Neutrophil (primary cell): ENCODE data around the gene ATP8B4.
A peak's percentile ranks its signal among the peaks of the same experiment; 100 is the strongest.

Source experiments
- H3K27ac ChIP-seq: fragments of 200-600 bp; sonication (generic); 2 replicates; pipeline ENCODE4 v1.5.1; 2016; ENCODE audit warnings: mild to moderate bottlenecking, moderate library complexity
- H3K27me3 ChIP-seq: fragments of 200-600 bp; sonication (generic); 2 replicates; pipeline ENCODE4 v1.6.0; 2016; ENCODE audit warnings: mild to moderate bottlenecking
- H3K36me3 ChIP-seq: fragments of 200-600 bp; sonication (generic); 2 replicates; pipeline ENCODE4 v1.5.1; 2017
- H3K4me1 ChIP-seq, 2 experiments: fragments of 200-600 bp in 1 of 2; sonication (generic) in 1 of 2; 1 replicate in 1 of 2; 2 replicates in 1 of 2; pipeline versions ENCODE4 v1.5.1 to v1.6.1; 2013 to 2016; ENCODE audit warnings: low read depth in 1 of 2, low read length in 1 of 2, mild to moderate bottlenecking in 1 of 2, moderate library complexity in 1 of 2; ENCODE audit not compliant: control insufficient read depth in 1 of 2, insufficient read depth in 1 of 2
- H3K4me3 ChIP-seq, 2 experiments: fragments of 200-600 bp in 1 of 2; sonication (generic) in 1 of 2; 1 replicate in 1 of 2; 2 replicates in 1 of 2; pipeline ENCODE4 v1.5.1; 2013 to 2016; ENCODE audit warnings: low read depth in 1 of 2, low read length in 1 of 2, mild to moderate bottlenecking in 1 of 2, moderate library complexity in 1 of 2
- H3K9me3 ChIP-seq: fragments of 200-600 bp; sonication (generic); 2 replicates; pipeline ENCODE4 v1.5.1; 2016
- CTCF ChIP-seq: fragments of 200-600 bp; sonication (generic); IDR thresholded peaks from 2 replicates; pipeline ENCODE4 v1.5.1; 2016; ENCODE audit warnings: antibody characterized with exemption

Gene ATP8B4

GRCh38 chr15:50119063-50120040 lies at the start of gene ATP8B4:
ATP8B4 (minus strand) TSS chr15:50119233; CDS start chr15:50106966, 12,267 bp downstream.
- no peak for TF ChIP-seq CTCF
- peak within 1 kb of the TSS; percentile 2 to 39 for H3K4me3 ChIP-seq
- peaks cover 100% of the 10 kb centered on the region in 2 experiments for H3K4me1 ChIP-seq
- no peaks in the 10 kb centered on the region for H3K27me3 ChIP-seq
- H3K36me3 ChIP-seq, result no peaks in the 10 kb centered on the region
- no peaks in the 10 kb centered on the region for H3K9me3 ChIP-seq
- H3K27ac ChIP-seq, result peak within 1 kb of the TSS; percentile 92

GRCh38 chr15:50168379-50168778 lies 49.3 kb upstream of the ATP8B4 start:
- H3K4me3 ChIP-seq, result no peak overlapping the region
- no peaks in the 10 kb centered on the region for H3K27me3 ChIP-seq
- no peak for TF ChIP-seq CTCF
- H3K9me3 ChIP-seq, result no peaks in the 10 kb centered on the region
- H3K36me3 ChIP-seq, result no peaks in the 10 kb centered on the region
- H3K4me1 ChIP-seq, result peaks cover 7 to 9% of the 10 kb centered on the region in 2 experiments
- no peak overlapping the region for H3K27ac ChIP-seq

- Histone ChIP-seq H3K27me3 (no peaks in the 10 kb centered on the region), H3K4me1 (peaks cover 8 to 12% of the 10 kb centered on the region in 2 experiments), H3K36me3 (no peaks in the 10 kb centered on the region), H3K4me3 (no peak overlapping the region), H3K9me3 (no peaks in the 10 kb centered on the region), H3K27ac (no peak overlapping the region)
- no peak for TF ChIP-seq CTCF
These were observed 48.1 kb upstream of the ATP8B4 start for GRCh38 chr15:50167110-50167509.

- Histone ChIP-seq H3K4me3 (no peak overlapping the region), H3K27ac (no peak overlapping the region), H3K36me3 (no peaks in the 10 kb centered on the region), H3K9me3 (no peaks in the 10 kb centered on the region), H3K4me1 (peaks cover 8 to 12% of the 10 kb centered on the region in 2 experiments), H3K27me3 (no peaks in the 10 kb centered on the region)
- TF ChIP-seq CTCF, result no peak
These were observed 47.2 kb upstream of the ATP8B4 start for GRCh38 chr15:50166216-50166615.

GRCh38 chr15:50164458-50164857 lies 45.4 kb upstream of the ATP8B4 start:
- Histone ChIP-seq H3K36me3 (no peaks in the 10 kb centered on the region), H3K4me3 (no peak overlapping the region), H3K4me1 (peaks cover 8 to 12% of the 10 kb centered on the region in 2 experiments), H3K27ac (no peak overlapping the region), H3K27me3 (no peaks in the 10 kb centered on the region), H3K9me3 (no peaks in the 10 kb centered on the region)
- TF ChIP-seq CTCF, result no peak
